HG02763 (cell line): ENCODE results near the gene RHEX.
"Not testable (repeated sequence)": the region's sequence is repeated elsewhere in the genome, so short reads cannot be mapped to it uniquely, and the experiment has no call there.

ENCODE experiments used
- ATAC-seq: cut with Tn5 transposase; IDR thresholded peaks from one replicate; pipeline ENCODE4 v1.9.1; 2021; ENCODE audit warnings: mild to moderate bottlenecking, moderate library complexity; ENCODE audit not compliant: unreplicated experiment

Gene RHEX

DNA sequence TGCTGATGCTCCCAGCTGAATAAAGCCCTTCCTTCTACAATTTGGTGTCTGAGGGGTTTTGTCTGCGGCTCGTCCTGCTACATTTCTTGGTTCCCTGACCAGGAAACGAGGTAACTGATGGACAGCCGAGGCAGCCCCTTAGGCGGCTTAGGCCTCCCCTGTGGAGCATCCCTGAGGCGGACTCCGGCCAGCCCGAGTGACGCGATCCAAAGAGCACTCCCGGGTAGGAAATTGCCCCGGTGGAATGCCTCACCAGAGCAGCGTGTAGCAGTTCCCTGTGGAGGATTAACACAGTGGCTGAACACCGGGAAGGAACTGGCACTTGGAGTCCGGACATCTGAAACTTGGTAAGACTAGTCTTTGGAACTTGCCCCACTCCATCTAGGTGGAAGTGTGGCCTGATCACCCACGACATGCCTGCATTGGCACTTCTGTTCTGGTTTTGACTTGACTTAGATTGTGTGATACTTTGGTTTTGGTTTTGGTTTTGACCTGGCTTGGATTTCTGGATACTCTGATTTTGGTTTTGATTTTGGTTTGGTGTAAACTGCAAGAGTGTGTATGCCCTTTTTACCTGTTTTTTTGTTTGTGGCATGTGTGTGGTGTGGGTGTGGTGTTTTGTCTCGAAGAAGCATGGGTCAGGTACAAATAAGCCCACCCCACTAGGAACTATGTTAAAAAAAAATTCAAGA, at the start of gene RHEX:
Gene RHEX (plus strand): TSS at position 255 of the 692 bp plus-strand sequence. CDS start 44,656 bp downstream, outside the sequence.
- ATAC-seq = not testable (repeated sequence)

DNA sequence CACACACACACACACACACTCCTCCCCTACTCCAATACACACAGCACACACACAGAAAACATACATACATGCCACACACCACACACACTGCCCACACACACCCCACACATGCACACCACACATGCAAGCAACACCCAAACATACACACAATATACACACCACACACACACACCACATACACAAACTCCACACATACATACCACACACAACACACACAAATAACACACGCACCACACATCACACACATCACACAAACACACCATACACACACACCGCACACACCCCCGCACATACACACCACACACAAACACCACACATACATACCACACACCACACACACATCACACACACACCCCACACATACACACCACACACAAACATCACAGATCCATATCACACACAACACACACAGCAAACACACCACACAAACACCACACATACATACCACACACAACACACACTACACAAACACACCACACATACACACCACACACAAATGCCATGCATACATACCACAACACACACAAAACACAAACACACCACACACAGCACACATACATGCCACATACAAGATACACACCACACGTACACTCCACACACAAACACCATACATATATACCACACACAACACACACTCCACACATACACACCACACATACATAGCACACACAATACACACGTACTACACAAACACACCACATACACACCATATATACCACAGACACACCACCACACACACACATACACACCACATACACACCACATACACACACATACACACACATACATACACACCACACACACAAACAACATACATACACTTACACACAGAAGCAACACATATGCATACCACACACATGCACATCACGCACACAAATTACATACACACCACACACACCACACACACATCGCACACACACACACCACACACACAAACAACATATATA, 48.8 kb upstream of the RHEX start:
- ATAC-seq = no peak

- no peak for ATAC-seq
Measured at GRCh38 chr1:206004826-206005225, 48.1 kb upstream of the RHEX start.

DNA sequence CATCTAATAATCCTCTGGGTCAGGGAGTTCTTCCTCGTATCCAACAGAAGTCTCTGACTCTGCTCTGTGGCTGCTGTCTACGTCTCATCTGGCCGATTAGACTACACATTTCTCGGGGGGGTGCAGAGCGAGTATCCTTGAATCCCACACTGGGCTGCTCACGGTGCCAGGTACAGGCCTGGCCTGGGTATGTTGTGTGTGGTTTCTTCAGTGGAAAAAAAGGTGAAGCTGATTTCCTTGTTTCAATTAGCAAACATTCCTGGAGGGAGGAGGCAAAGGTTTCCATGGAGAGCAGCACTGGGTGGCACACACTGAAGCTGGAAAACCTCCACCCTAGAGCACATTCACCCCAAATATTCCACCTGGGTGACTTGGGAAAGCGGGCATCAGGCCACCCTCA, 47.7 kb upstream of the RHEX start:
- ATAC-seq = no peak

- ATAC-seq = no peak
Measured at GRCh38 chr1:206005778-206006180, 47.2 kb upstream of the RHEX start.

GRCh38 chr1:206006946-206007345, 46.0 kb upstream of the RHEX start:
- no peak for ATAC-seq

GRCh38 chr1:206010060-206010459, 42.9 kb upstream of the RHEX start:
- no peak for ATAC-seq

- no peak for ATAC-seq
Measured at GRCh38 chr1:206011057-206011456, 41.9 kb upstream of the RHEX start.

DNA sequence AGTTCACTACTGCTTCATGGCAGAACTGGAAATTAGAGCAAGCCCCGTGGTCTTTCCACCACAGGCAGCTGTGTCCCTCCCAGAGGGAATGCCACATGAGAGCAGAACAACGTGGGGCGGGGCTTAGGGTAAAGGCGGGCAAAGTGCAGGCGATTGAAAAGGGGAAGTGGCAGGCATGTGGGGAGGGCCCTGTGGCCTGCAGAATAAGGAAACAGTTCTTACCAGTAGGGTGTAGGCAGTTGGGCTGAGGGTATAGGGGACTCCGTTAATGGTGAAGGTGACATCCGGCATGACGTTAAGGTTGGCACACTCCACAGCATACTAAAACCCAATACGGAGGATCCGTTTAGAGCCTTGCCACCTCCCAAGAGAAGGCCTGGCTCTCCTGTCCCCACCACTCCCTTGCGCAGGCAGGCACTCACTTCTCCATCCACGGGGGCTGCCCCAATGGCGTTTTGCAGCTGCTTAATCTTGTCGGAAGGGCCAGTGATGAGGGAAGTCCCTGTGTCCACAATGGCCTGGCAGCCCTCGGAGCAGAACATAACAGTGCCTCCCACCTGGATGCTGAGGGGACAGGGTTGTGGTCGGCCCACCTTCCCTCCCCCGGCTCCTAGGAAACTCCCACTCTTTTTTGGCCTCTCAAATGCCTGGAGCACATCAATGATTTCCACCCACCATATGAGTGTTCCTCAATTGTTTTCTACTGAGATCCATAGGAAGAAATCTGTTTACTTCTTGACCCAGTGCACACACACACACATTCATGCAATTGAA, 40.7 kb upstream of the RHEX start:
- peak; percentile 93 for ATAC-seq

DNA sequence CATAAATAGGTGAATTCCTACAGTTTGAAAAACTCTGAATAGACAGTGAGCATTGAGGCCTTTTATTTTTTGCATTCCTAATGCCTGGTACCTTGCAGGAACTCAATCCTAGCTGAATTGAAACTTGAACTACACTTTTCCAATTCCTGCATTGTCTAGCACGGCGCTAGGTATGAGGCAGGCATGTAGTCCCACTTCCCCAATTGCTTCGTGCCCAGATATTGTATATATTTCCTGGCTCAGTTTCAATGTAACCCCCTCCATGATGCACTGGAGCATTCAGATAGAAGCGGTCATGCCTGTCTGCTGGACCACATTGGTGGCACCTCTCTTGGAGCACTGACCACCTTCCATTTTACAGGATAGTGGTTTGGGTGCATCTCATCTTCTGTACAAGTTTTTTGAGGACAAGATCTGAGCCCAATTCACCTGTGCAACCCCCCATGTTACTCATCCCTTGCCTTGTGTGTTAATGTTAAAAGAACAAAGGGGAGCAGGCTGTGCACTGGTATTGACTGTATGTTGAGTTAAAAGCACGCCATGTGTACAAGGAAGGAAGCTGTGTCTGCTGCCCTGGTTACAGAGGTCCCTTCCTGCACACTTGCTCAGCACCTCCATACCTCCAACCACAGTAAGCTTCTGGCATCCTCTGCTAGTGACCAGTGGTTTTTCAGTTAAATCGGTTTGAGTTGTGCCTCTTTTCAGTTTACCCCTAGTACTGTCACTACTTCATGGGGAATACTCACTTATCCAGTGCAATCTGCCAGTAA, 39.8 kb upstream of the RHEX start:
- ATAC-seq = no peak

DNA sequence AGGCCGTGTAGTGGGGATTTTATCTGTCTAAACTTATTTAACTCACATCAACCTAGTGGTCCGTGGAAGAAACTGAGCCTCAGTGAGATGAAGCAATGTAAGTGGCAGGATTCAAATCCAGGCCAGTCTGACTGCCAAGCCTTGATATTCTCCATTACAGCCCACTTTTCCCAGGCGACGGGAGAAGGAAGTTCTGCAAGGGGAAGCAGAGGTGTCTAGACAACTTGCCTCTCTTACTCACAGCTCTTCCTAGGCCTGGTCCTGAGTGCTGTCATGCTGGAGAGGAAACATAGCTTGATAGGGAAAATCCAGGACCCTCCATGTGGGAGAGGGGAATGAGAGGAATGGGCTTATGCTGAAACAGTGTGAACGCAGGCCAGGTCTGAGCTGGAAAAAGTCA, 38.4 kb upstream of the RHEX start:
- ATAC-seq = no peak

- ATAC-seq = no peak
Measured at GRCh38 chr1:206015071-206015470, 37.9 kb upstream of the RHEX start.

- no peak for ATAC-seq
Measured at GRCh38 chr1:206020393-206021007, 32.5 kb upstream of the RHEX start.

DNA sequence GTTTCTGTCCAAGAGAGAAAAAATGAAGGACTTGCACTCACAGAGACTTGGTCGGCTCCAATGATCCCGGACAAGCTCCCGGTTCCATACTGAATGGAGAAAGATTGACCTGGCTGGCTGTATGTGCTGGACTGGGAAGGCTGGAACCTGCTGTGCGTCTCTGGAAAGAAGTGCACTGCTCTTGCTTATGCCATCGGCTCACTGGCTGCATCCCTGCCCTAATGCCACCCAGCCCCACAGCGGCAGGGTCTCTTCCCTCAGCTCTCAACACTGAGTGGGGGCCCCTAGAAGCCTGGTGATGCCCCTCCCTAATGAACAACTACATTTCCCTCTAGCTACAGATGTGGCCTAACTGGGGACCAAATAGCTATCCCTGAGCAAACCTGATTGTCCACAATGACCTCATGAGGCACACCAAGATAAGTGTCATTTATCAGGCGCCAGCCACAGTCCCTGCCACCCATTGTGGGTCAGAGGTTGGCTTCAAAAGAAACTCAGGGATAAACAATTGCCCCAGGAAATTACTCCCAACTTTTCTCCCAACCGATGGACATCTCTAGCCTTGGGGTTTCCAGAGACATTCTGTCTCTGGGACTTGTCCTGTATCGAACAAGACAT, 31.9 kb upstream of the RHEX start:
- no peak for ATAC-seq

- no peak for ATAC-seq
Measured at GRCh38 chr1:206021626-206022365, 31.2 kb upstream of the RHEX start.

DNA sequence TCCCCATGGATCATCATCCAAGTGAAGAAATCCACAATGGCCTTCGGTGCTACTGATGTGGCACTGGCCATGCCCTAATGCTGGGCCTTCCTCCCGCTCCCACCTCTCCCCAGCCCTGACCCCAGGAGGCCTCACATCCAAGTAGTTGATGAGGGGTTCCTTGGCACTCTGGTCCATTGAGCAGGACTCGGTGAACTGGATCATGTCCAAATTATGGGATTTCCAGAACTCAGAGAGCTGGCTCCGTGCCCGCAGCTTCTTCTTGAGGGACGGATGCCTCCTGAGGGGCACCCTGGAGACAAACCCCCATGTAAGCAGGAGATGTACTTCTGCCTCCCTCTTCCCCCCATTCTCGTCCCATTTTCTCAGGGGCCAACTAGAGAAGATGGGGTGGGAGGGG, 30.2 kb upstream of the RHEX start:
- no peak for ATAC-seq

- no peak for ATAC-seq
Measured at GRCh38 chr1:206023695-206024094, 29.3 kb upstream of the RHEX start, which contains the start of gene CTSE. Gene CTSE, minus strand, starts transcription at chr1:206023895. Its CDS starts 104 bp downstream, at chr1:206023791.

GRCh38 chr1:206025283-206025820, 27.6 kb upstream of the RHEX start:
- ATAC-seq = no peak

GRCh38 chr1:206029484-206029883, 23.5 kb upstream of the RHEX start:
- no peak for ATAC-seq
